Activated CD8-positive, alpha-beta T cell treated with anti-CD3 and anti-CD28 coated beads, Interleukin-2, amount 10 ng/mL, durations not matched to agents 7 days and 5 days (primary cell): ENCODE data around the gene OTUD3. TPM values are rescaled to one million over a fixed set of nuclear protein-coding genes. Genes with fewer than 3 reads are reported as not detected.
"Not testable (repeated sequence)": the region's sequence is repeated elsewhere in the genome, so short reads cannot be mapped to it uniquely, and the experiment has no call there.

ENCODE experiments used
- ATAC-seq: fragments of 150-1000 bp; cut with Tn5 transposase; one replicate; pipeline ENCODE4 v1.10.0; 2021; ENCODE audit warnings: moderate library complexity
- CTCF ChIA-PET: fragments of 350-600 bp; sonication (Branson Sonifier 250); formaldehyde crosslinking; loops from one replicate; lab custom pipeline; 2021; ENCODE audit warnings: antibody characterized with exemption; lab: Charles Lee
- POLR2A ChIA-PET: fragments of 350-600 bp; sonication (Branson Sonifier 250); formaldehyde crosslinking; loops from one replicate; lab custom pipeline; 2021; ENCODE audit warnings: antibody characterized with exemption; lab: Charles Lee
- DNase-seq: peaks from one replicate; pipeline ENCODE4 v3.0.0-alpha.2; 2020
- H3K27ac Mint-ChIP-seq: one replicate; pipeline ENCODE4 v1.8.0; 2021; ENCODE audit warnings: mild to moderate bottlenecking, mixed read lengths
- H3K27me3 Mint-ChIP-seq: one replicate; pipeline ENCODE4 v1.8.0; 2021; ENCODE audit warnings: low read depth, mixed read lengths
- H3K36me3 Mint-ChIP-seq: one replicate; pipeline ENCODE4 v1.8.0; 2021; ENCODE audit warnings: low read depth, mixed read lengths
- H3K4me1 Mint-ChIP-seq: one replicate; pipeline ENCODE4 v1.8.0; 2021; ENCODE audit warnings: low read depth, mixed read lengths
- H3K4me3 Mint-ChIP-seq: one replicate; pipeline ENCODE4 v1.8.0; 2021; ENCODE audit warnings: mild to moderate bottlenecking, mixed read lengths
- H3K9me3 Mint-ChIP-seq: one replicate; pipeline ENCODE4 v1.8.0; 2022; ENCODE audit warnings: mixed read lengths; ENCODE audit not compliant: insufficient read depth
- total RNA-seq, 2 experiments: library from RNA; stranded (reverse); gene quantifications; one replicate each; pipeline ENCODE4 v1.2.3, GENCODE V29; 2021

Gene OTUD3
- total RNA-seq = 10 to 100 TPM in 1 of 2 experiments, 1 to 10 TPM in 1; 9.7 to 10.4 TPM

- ATAC-seq = peak; percentile 97
- H3K27ac Mint-ChIP-seq = peak within 1 kb of the TSS; percentile 74
- no peaks in the 10 kb centered on the region for H3K9me3 Mint-ChIP-seq
- peaks cover 28% of the 10 kb centered on the region for H3K4me1 Mint-ChIP-seq
- H3K4me3 Mint-ChIP-seq = peak within 1 kb of the TSS; percentile 83
- ChIA-PET POLR2A (interaction anchor here (0.6 to 1.2 kb wide), 4 partner anchors 26 to 823 kb away, joined by 3 to 4 read pairs (median 4); no protein-coding TSS in a partner anchor), CTCF (interaction anchor here (0.7 to 2.7 kb wide), 16 partner anchors 9 to 751 kb away, joined by 3 to 14 read pairs (median 4); no protein-coding TSS in a partner anchor)
- H3K36me3 Mint-ChIP-seq = no peaks in the 10 kb centered on the region
- peak; percentile 97 for DNase-seq
- no peaks in the 10 kb centered on the region for H3K27me3 Mint-ChIP-seq
These were observed at the start of gene OTUD3 for GRCh38 chr1:19882111-19883071. TSS of gene OTUD3 (plus strand) at chr1:19882395. CDS start at chr1:19882514, 119 bp downstream.

GRCh38 chr1:19835578-19835977 is 46.6 kb upstream of the OTUD3 start:
- Mint-ChIP-seq H3K4me3 (no peak overlapping the region), H3K36me3 (no peaks in the 10 kb centered on the region), H3K27me3 (peaks cover 25% of the 10 kb centered on the region), H3K27ac (no peak overlapping the region), H3K9me3 (peaks cover 8% of the 10 kb centered on the region), H3K4me1 (peaks cover 9% of the 10 kb centered on the region)
- CTCF ChIA-PET = no interaction called here
- ATAC-seq = no peak
- no peak for DNase-seq
- POLR2A ChIA-PET = no interaction called here

GRCh38 chr1:19837866-19838265 is 44.3 kb upstream of the OTUD3 start:
- Mint-ChIP-seq H3K27ac (no peak overlapping the region), H3K4me1 (no peaks in the 10 kb centered on the region), H3K4me3 (no peak overlapping the region), H3K27me3 (peaks cover 22% of the 10 kb centered on the region), H3K36me3 (no peaks in the 10 kb centered on the region), H3K9me3 (no peaks in the 10 kb centered on the region)
- ChIA-PET POLR2A (no interaction called here), CTCF (no interaction called here)
- DNase-seq (no peak), ATAC-seq (no peak)

- Mint-ChIP-seq H3K36me3 (no peaks in the 10 kb centered on the region), H3K27me3 (peaks cover 31% of the 10 kb centered on the region), H3K4me1 (no peaks in the 10 kb centered on the region), H3K4me3 (no peak overlapping the region), H3K9me3 (no peaks in the 10 kb centered on the region), H3K27ac (no peak overlapping the region)
- CTCF ChIA-PET = interaction anchor here (1.0 to 1.2 kb wide), 2 partner anchors 18 to 27 kb away, joined by 3 read pairs; no protein-coding TSS in a partner anchor
- POLR2A ChIA-PET = no interaction called here
- ATAC-seq (no peak), DNase-seq (no peak)
These were observed 42.0 kb upstream of the OTUD3 start for GRCh38 chr1:19840228-19840627.

GRCh38 chr1:19844731-19845495 is 37.3 kb upstream of the OTUD3 start:
- ATAC-seq (no peak), DNase-seq (no peak)
- Mint-ChIP-seq H3K27me3 (peaks cover 28% of the 10 kb centered on the region), H3K4me3 (no peak overlapping the region), H3K9me3 (no peaks in the 10 kb centered on the region), H3K36me3 (no peaks in the 10 kb centered on the region), H3K27ac (no peak overlapping the region), H3K4me1 (no peaks in the 10 kb centered on the region)
- ChIA-PET CTCF (interaction anchor here (1.2 kb wide), 1 partner anchor 37 kb away, joined by 3 read pairs; the partner anchor contains the start of gene OTUD3), POLR2A (interaction anchor here (0.6 kb wide), 1 partner anchor 621 kb away, joined by 4 read pairs; no protein-coding TSS in a partner anchor)

- ATAC-seq (no peak), DNase-seq (no peak)
- H3K4me3 Mint-ChIP-seq = no peak overlapping the region
- peaks cover 28% of the 10 kb centered on the region for H3K27me3 Mint-ChIP-seq
- no peaks in the 10 kb centered on the region for H3K36me3 Mint-ChIP-seq
- H3K9me3 Mint-ChIP-seq = no peaks in the 10 kb centered on the region
- no peak overlapping the region for H3K27ac Mint-ChIP-seq
- no peaks in the 10 kb centered on the region for H3K4me1 Mint-ChIP-seq
- ChIA-PET POLR2A (no interaction called here), CTCF (no interaction called here)
These were observed 36.6 kb upstream of the OTUD3 start for GRCh38 chr1:19845555-19845954.

GRCh38 chr1:19846338-19846737 is 35.9 kb upstream of the OTUD3 start:
- H3K9me3 Mint-ChIP-seq = no peaks in the 10 kb centered on the region
- ChIA-PET POLR2A (no interaction called here), CTCF (no interaction called here)
- H3K27ac Mint-ChIP-seq = no peak overlapping the region
- no peak overlapping the region for H3K4me3 Mint-ChIP-seq
- ATAC-seq (no peak), DNase-seq (no peak)
- no peaks in the 10 kb centered on the region for H3K4me1 Mint-ChIP-seq
- H3K36me3 Mint-ChIP-seq = no peaks in the 10 kb centered on the region
- peaks cover 28% of the 10 kb centered on the region for H3K27me3 Mint-ChIP-seq

- ATAC-seq, H3K27ac Mint-ChIP-seq, CTCF ChIA-PET, H3K9me3 Mint-ChIP-seq, H3K4me1 Mint-ChIP-seq, POLR2A ChIA-PET, DNase-seq, H3K4me3 Mint-ChIP-seq, H3K36me3 Mint-ChIP-seq: not testable (repeated sequence)
- H3K27me3 Mint-ChIP-seq = peaks cover 33% of the 10 kb centered on the region
These were observed 34.9 kb upstream of the OTUD3 start for GRCh38 chr1:19847334-19847733.

- H3K4me3 Mint-ChIP-seq, DNase-seq, H3K4me1 Mint-ChIP-seq, CTCF ChIA-PET, ATAC-seq, H3K27ac Mint-ChIP-seq, H3K9me3 Mint-ChIP-seq, H3K36me3 Mint-ChIP-seq, POLR2A ChIA-PET: not testable (repeated sequence)
- H3K27me3 Mint-ChIP-seq = peaks cover 28% of the 10 kb centered on the region
These were observed 32.9 kb upstream of the OTUD3 start for GRCh38 chr1:19849307-19849706.

GRCh38 chr1:19850214-19850613 is 32.0 kb upstream of the OTUD3 start:
- DNase-seq (no peak), ATAC-seq (no peak)
- Mint-ChIP-seq H3K4me1 (no peaks in the 10 kb centered on the region), H3K9me3 (no peaks in the 10 kb centered on the region), H3K4me3 (no peak overlapping the region), H3K36me3 (no peaks in the 10 kb centered on the region), H3K27me3 (peaks cover 20% of the 10 kb centered on the region), H3K27ac (no peak overlapping the region)
- POLR2A ChIA-PET = no interaction called here
- CTCF ChIA-PET = no interaction called here

GRCh38 chr1:19852036-19852435 is 30.2 kb upstream of the OTUD3 start:
- DNase-seq (no peak), ATAC-seq (no peak)
- H3K36me3 Mint-ChIP-seq = no peaks in the 10 kb centered on the region
- CTCF ChIA-PET = interaction anchor here (0.9 kb wide), 1 partner anchor 10 kb away, joined by 3 read pairs; no protein-coding TSS in a partner anchor
- peaks cover 16% of the 10 kb centered on the region for H3K27me3 Mint-ChIP-seq
- POLR2A ChIA-PET = no interaction called here
- H3K4me1 Mint-ChIP-seq = no peaks in the 10 kb centered on the region
- no peak overlapping the region for H3K27ac Mint-ChIP-seq
- no peaks in the 10 kb centered on the region for H3K9me3 Mint-ChIP-seq
- H3K4me3 Mint-ChIP-seq = no peak overlapping the region
